ENCODE measurements around the gene MOB1A. TPM values are rescaled to one million over a fixed set of nuclear protein-coding genes. Genes with fewer than 3 reads are reported as not detected.

The MOB1A gene
- total RNA-seq, 1 experiment from 2014 or later = 88.2 TPM

GRCh38 chr2:74131901-74132300 is 46.8 kb downstream of the MOB1A start (continued):
- no peak for TF ChIP-seq E2F1 (CRISPR knock-in tag; IDR thresholded peaks at IDR 0.05)
- no peak for TF ChIP-seq RELA (CRISPR knock-in tag; IDR thresholded peaks at IDR 0.05; ENCODE audit: borderline replicate concordance)

- Mint-ChIP-seq H3K9me3 (no peaks in the 10 kb centered on the region), H3K4me3 (no peak overlapping the region)
- CTCF ChIA-PET = interaction anchor here (0.9 kb wide), 1 partner anchor 9 kb away, joined by 4 read pairs; no protein-coding TSS in a partner anchor
Observed at GRCh38 chr2:74130211-74130995, 48.3 kb downstream of the MOB1A start.

More at GRCh38 chr2:74130211-74130995, 48.3 kb downstream of the MOB1A start:
- Mint-ChIP-seq H3K27me3 (ENCODE audit: low read depth) (peaks cover 15% of the 10 kb centered on the region; the same call in 1 of the 2 replicates), H3K27ac (no peak overlapping the region), H3K4me1 (no peaks in the 10 kb centered on the region), H3K36me3 (peaks cover 11% of the 10 kb centered on the region)
- POLR2A ChIA-PET = no interaction called here
- DNase-seq (ENCODE audit: low spot score) (no peak), ATAC-seq (peak; percentile 32; the same call in 1 of the 2 replicates)
- TF ChIP-seq RELA (CRISPR knock-in tag; IDR thresholded peaks at IDR 0.05; ENCODE audit: borderline replicate concordance) (no peak), ZBTB21 (CRISPR knock-in tag; IDR thresholded peaks at IDR 0.05; ENCODE audit: borderline replicate concordance) (no peak), ZNF416 (CRISPR knock-in tag; IDR thresholded peaks at IDR 0.05) (no peak), ESRRA (CRISPR knock-in tag; IDR thresholded peaks at IDR 0.05; ENCODE audit: borderline replicate concordance) (no peak), SMAD3 (CRISPR knock-in tag; IDR thresholded peaks at IDR 0.05; ENCODE audit: borderline replicate concordance) (no peak), ZNF423 (CRISPR knock-in tag; IDR thresholded peaks at IDR 0.05) (no peak), ZNF671 (CRISPR knock-in tag; IDR thresholded peaks at IDR 0.05) (no peak), ERG (CRISPR knock-in tag; IDR thresholded peaks at IDR 0.05) (no peak), PREB (CRISPR knock-in tag; IDR thresholded peaks at IDR 0.05; ENCODE audit: borderline replicate concordance) (no peak), PRRX2 (CRISPR knock-in tag; IDR thresholded peaks at IDR 0.05) (no peak), CTCF (IDR thresholded peaks at IDR 0.05) (no peak), FOXP1 (CRISPR knock-in tag; IDR thresholded peaks at IDR 0.05; ENCODE audit: borderline replicate concordance) (no peak), EMX1 (CRISPR knock-in tag; IDR thresholded peaks at IDR 0.05) (no peak), TEAD4 (CRISPR knock-in tag; IDR thresholded peaks at IDR 0.05) (no peak), MYBL2 (CRISPR knock-in tag; IDR thresholded peaks at IDR 0.05) (no peak), ZSCAN18 (CRISPR knock-in tag; IDR thresholded peaks at IDR 0.05) (no peak), JAZF1 (CRISPR knock-in tag; IDR thresholded peaks at IDR 0.05) (no peak)
